ENCODE data around the gene CNTN5. TPM values are rescaled to one million over a fixed set of nuclear protein-coding genes. Genes with fewer than 3 reads are reported as not detected.

Gene CNTN5
- total and polyA plus RNA-seq, 10 of the 15 experiments (the other 5 are each of a cell fraction or from before 2014, with no cell fraction given): 0.01 TPM; not detected in 9

GRCh38 chr11:100141201-100141600, 1120.5 kb downstream of the CNTN5 start:
- H3K9ac ChIP-seq (ENCODE audit: control insufficient read depth, insufficient read depth, low read length): no peak overlapping the region
- RAD21 ChIA-PET (ENCODE audit: unreplicated experiment): no interaction called here
- in situ Hi-C loops (cut with MboI): no loop called here

More at GRCh38 chr11:100141201-100141600, 1120.5 kb downstream of the CNTN5 start:
- no peaks in the 10 kb centered on the region for H3K27me3 ChIP-seq (replicated peaks in 1 of 2; ENCODE audit: control insufficient read depth in 2 of 2, insufficient read depth in 2 of 2, low read length in 1 of 2)
- H4K20me1 ChIP-seq (ENCODE audit: control insufficient read depth, insufficient read depth): no peaks in the 10 kb centered on the region
- intact Hi-C loops (cut with micrococcal nuclease; ENCODE audit: unreplicated experiment): no loop called here
- ATAC-seq (no peak), DNase-seq (ENCODE audit: low read depth, low spot score) (no peak), FAIRE-seq (no peak)
- TF ChIP-seq HSF1 (IDR thresholded peaks at IDR 0.05; ENCODE audit: low read depth, low read length): no peak
- TF ChIP-seq KAT2A (conservative IDR thresholded peaks at IDR 0.05; ENCODE audit: control insufficient read depth, low read depth, low read length): no peak
- no peak for TF ChIP-seq TCF3 (IDR thresholded peaks at IDR 0.05; ENCODE audit: borderline replicate concordance, insufficient read depth, low read depth, low read length)
- TF ChIP-seq TAF1 (IDR thresholded peaks at IDR 0.05; ENCODE audit: borderline replicate concordance, low read depth, low read length): no peak
- no peak for TF ChIP-seq CTCF (IDR thresholded peaks at IDR 0.05 in 2 of 3, conservative IDR thresholded peaks at IDR 0.05 in 1 of 3; ENCODE audit: control insufficient read depth in 2 of 3, extremely low read depth in 1 of 3, insufficient read depth in 1 of 3, low read depth in 3 of 3, low read length in 3 of 3)
- no peak for TF ChIP-seq CREB1 (IDR thresholded peaks at IDR 0.05; ENCODE audit: low read depth)
- TF ChIP-seq EGR1 (IDR thresholded peaks at IDR 0.05; ENCODE audit: borderline replicate concordance in 1 of 2, low read depth in 2 of 2, low read length in 2 of 2): no peak
- TF ChIP-seq POLR2AphosphoS2 (IDR thresholded peaks at IDR 0.05; ENCODE audit: low read depth, low read length): no peak
- TF ChIP-seq SREBF1 (IDR thresholded peaks at IDR 0.05; ENCODE audit: low read length): no peak
- no peak for TF ChIP-seq NBN (IDR thresholded peaks at IDR 0.05)
- TF ChIP-seq SMC3 (IDR thresholded peaks at IDR 0.05; ENCODE audit: borderline replicate concordance, low read length): no peak
- no peak for TF ChIP-seq SRF (IDR thresholded peaks at IDR 0.05; ENCODE audit: low read depth in 2 of 2, low read length in 2 of 2)
- no peak for TF ChIP-seq CBFB (IDR thresholded peaks at IDR 0.05; ENCODE audit: low read depth)
- no peak for TF ChIP-seq USF2 (IDR thresholded peaks at IDR 0.05; ENCODE audit: borderline replicate concordance, low read depth, low read length)
- no peak for TF ChIP-seq SUPT20H (IDR thresholded peaks at IDR 0.05; ENCODE audit: borderline replicate concordance, control insufficient read depth, low read depth, low read length)
- TF ChIP-seq MYB (IDR thresholded peaks at IDR 0.05; ENCODE audit: borderline replicate concordance, low read depth, low read length): no peak
- TF ChIP-seq SUZ12 (IDR thresholded peaks at IDR 0.05; ENCODE audit: unreplicated experiment): no peak
- TF ChIP-seq KLF5 (IDR thresholded peaks at IDR 0.05; ENCODE audit: partially characterized antibody): no peak
- no peak for TF ChIP-seq IRF4 (IDR thresholded peaks at IDR 0.05; ENCODE audit: low read depth, low read length)
- TF ChIP-seq NFXL1 (IDR thresholded peaks at IDR 0.05; ENCODE audit: borderline replicate concordance): no peak
- H3K4me3 ChIP-seq: no peak overlapping the region
- no peaks in the 10 kb centered on the region for H3K9me3 ChIP-seq (replicated peaks; ENCODE audit: control insufficient read depth, insufficient read depth, low read length)
- no TSS peak for BruUV-seq (replicated peaks)
- no peaks in the 10 kb centered on the region for H3K79me2 ChIP-seq (ENCODE audit: control insufficient read depth, insufficient read depth, low read length)
- H3K4me1 ChIP-seq (ENCODE audit: control insufficient read depth, insufficient read depth, low read length): no peaks in the 10 kb centered on the region
- ChIA-PET CTCF (no interaction called here), POLR2A (no interaction called here), SMC1A (ENCODE audit: uncharacterized antibody, unreplicated experiment) (no interaction called here)
- 0% methylated on average over 3 of the region's 3 CpGs for WGBS (ENCODE audit: insufficient coverage, insufficient replicate concordance, low lambda C conversion rate, missing lambda C conversion rate)
- no peaks in the 10 kb centered on the region for H3K36me3 ChIP-seq (ENCODE audit: control insufficient read depth in 2 of 2, insufficient read depth in 2 of 2, low read length in 1 of 2)
- no peak overlapping the region for H3K27ac ChIP-seq (ENCODE audit: control insufficient read depth, insufficient read depth)
- H2AFZ ChIP-seq (ENCODE audit: control insufficient read depth, low read depth, low read length): no peak overlapping the region
- no peak overlapping the region for H3K4me2 ChIP-seq (ENCODE audit: control insufficient read depth, insufficient read depth)
